T-helper 1 cell (primary cell): ENCODE results near the gene NME3.

ENCODE experiments used
- DNase-seq, 5 donors: peaks; one replicate each; pipeline ENCODE4 v3.0.0-alpha.2; 2012 to 2020

The NME3 gene

DNA sequence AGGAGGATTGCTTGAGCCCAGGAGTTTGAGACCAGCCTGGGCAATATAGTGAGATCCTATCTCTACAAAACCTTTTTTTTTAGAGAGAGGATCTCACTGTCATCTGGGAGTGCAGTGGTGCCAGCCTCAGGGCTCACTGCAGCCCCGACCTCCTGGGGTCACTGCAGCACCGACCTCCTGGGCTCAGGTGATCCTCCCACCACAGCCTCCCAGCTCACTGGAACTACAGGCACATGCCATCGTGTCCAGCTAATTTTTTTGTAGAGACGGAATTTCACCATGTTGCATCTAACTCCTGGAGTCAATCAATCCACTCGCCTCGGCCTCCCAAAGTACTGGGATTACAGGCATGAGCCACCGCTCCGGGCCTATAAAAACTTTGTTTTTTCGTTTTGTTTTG lies 50.0 kb downstream of the NME3 start:
- DNase-seq: no peak
